NCI-H146 treated with DMSO at 0.1 percent for 48 hours (cell line): ENCODE measurements around the gene BRCA2.

Experiments used
- DNase-seq: peaks from one replicate; lab custom pipeline; 2025; ENCODE audit not compliant: unreplicated experiment; lab: John Stamatoyannopoulos, UW

BRCA2 gene

GRCh38 chr13:32426990-32427851 lies 111.9 kb downstream of the BRCA2 start:
- no peak for DNase-seq

GRCh38 chr13:32427852-32428580 lies 112.7 kb downstream of the BRCA2 start, which contains the start of gene N4BP2L1:
Gene N4BP2L1, minus strand, starts transcription at chr13:32428130. Its CDS starts 48 bp downstream, at chr13:32428082.
- DNase-seq = peak; percentile 21

- no peak for DNase-seq
These were observed 113.5 kb downstream of the BRCA2 start for GRCh38 chr13:32428581-32429432.

GRCh38 chr13:32429433-32429909 lies 114.2 kb downstream of the BRCA2 start:
- no peak for DNase-seq

- DNase-seq = no peak
These were observed 114.9 kb downstream of the BRCA2 start for GRCh38 chr13:32430018-32430747.

GRCh38 chr13:32431361-32431760 lies 116.1 kb downstream of the BRCA2 start:
- DNase-seq = no peak

GRCh38 chr13:32432856-32433255 lies 117.5 kb downstream of the BRCA2 start:
- DNase-seq = no peak

- no peak for DNase-seq
These were observed 123.6 kb downstream of the BRCA2 start for GRCh38 chr13:32438871-32439270.

- peak; percentile 1 for DNase-seq
These were observed 127.8 kb downstream of the BRCA2 start for GRCh38 chr13:32443111-32443510.

GRCh38 chr13:32445461-32445860 lies 130.2 kb downstream of the BRCA2 start:
- DNase-seq = no peak

GRCh38 chr13:32446220-32446619 lies 130.9 kb downstream of the BRCA2 start:
- no peak for DNase-seq

GRCh38 chr13:32446773-32447465 lies 131.6 kb downstream of the BRCA2 start:
- DNase-seq = no peak

GRCh38 chr13:32447894-32448623 lies 132.8 kb downstream of the BRCA2 start:
- no peak for DNase-seq

GRCh38 chr13:32448972-32449371 lies 133.7 kb downstream of the BRCA2 start:
- no peak for DNase-seq
